ENCODE data around the gene TSPAN31.
"Not testable (repeated sequence)": the region's sequence is repeated elsewhere in the genome, so short reads cannot be mapped to it uniquely, and the experiment has no call there.

Gene TSPAN31

GRCh38 chr12:57720606-57721595, 23.9 kb upstream of the TSPAN31 start:
- TF ChIP-seq CTCF (IDR thresholded peaks at IDR 0.05): no peak
- Histone ChIP-seq H3K36me3 (peaks cover 96% of the 10 kb centered on the region), H3K4me3 (ENCODE audit: low read depth in 1 of 2, low read length in 1 of 2) (no peak overlapping the region), H3K9me3 (no peaks in the 10 kb centered on the region), H3K27me3 (no peaks in the 10 kb centered on the region), H3K4me1 (ENCODE audit: control insufficient read depth in 1 of 2, insufficient read depth in 1 of 2, low read depth in 1 of 2, low read length in 1 of 2) (no peaks in the 10 kb centered on the region), H3K27ac (peak overlapping the region; percentile 33)

- Histone ChIP-seq H3K36me3 (peaks cover 96% of the 10 kb centered on the region), H3K27ac (peak overlapping the region; percentile 33)
- not testable (repeated sequence) for H3K27me3 ChIP-seq; H3K4me3 ChIP-seq (ENCODE audit: low read depth in 1 of 2, low read length in 1 of 2); H3K9me3 ChIP-seq; H3K4me1 ChIP-seq (ENCODE audit: control insufficient read depth in 1 of 2, insufficient read depth in 1 of 2, low read depth in 1 of 2, low read length in 1 of 2)
These were observed 22.8 kb upstream of the TSPAN31 start for GRCh38 chr12:57721846-57722608.

- H3K27ac ChIP-seq: peak overlapping the region; percentile 61
- H3K36me3 ChIP-seq: peaks cover 96% of the 10 kb centered on the region
- no peaks in the 10 kb centered on the region for H3K9me3 ChIP-seq
- H3K4me3 ChIP-seq (ENCODE audit: low read depth in 1 of 2, low read length in 1 of 2): no peak overlapping the region
- no peaks in the 10 kb centered on the region for H3K4me1 ChIP-seq (ENCODE audit: control insufficient read depth in 1 of 2, insufficient read depth in 1 of 2, low read depth in 1 of 2, low read length in 1 of 2)
- H3K27me3 ChIP-seq: no peaks in the 10 kb centered on the region
- TF ChIP-seq CTCF (IDR thresholded peaks at IDR 0.05): no peak
These were observed 21.9 kb upstream of the TSPAN31 start for GRCh38 chr12:57722716-57723629.

GRCh38 chr12:57723630-57723962, 21.2 kb upstream of the TSPAN31 start:
- H3K4me1 ChIP-seq (ENCODE audit: control insufficient read depth in 1 of 2, insufficient read depth in 1 of 2, low read depth in 1 of 2, low read length in 1 of 2): no peaks in the 10 kb centered on the region
- H3K9me3 ChIP-seq: no peaks in the 10 kb centered on the region
- no peaks in the 10 kb centered on the region for H3K27me3 ChIP-seq
- peak overlapping the region; percentile 61 for H3K27ac ChIP-seq
- TF ChIP-seq CTCF (IDR thresholded peaks at IDR 0.05): no peak
- H3K36me3 ChIP-seq: peaks cover 96% of the 10 kb centered on the region
- no peak overlapping the region for H3K4me3 ChIP-seq (ENCODE audit: low read depth in 1 of 2, low read length in 1 of 2)

- no peak for TF ChIP-seq CTCF (IDR thresholded peaks at IDR 0.05)
- Histone ChIP-seq H3K27ac (peak overlapping the region; percentile 61), H3K4me3 (ENCODE audit: low read depth in 1 of 2, low read length in 1 of 2) (no peak overlapping the region), H3K36me3 (peaks cover 96% of the 10 kb centered on the region), H3K4me1 (ENCODE audit: control insufficient read depth in 1 of 2, insufficient read depth in 1 of 2, low read depth in 1 of 2, low read length in 1 of 2) (no peaks in the 10 kb centered on the region), H3K27me3 (no peaks in the 10 kb centered on the region), H3K9me3 (no peaks in the 10 kb centered on the region)
These were observed 20.6 kb upstream of the TSPAN31 start for GRCh38 chr12:57724003-57724935.
